Dermis blood vessel endothelial cell (primary cell): ENCODE data around the gene CIART. TPM values are rescaled to one million over a fixed set of nuclear protein-coding genes. Genes with fewer than 3 reads are reported as not detected.
"Not testable (repeated sequence)": the region's sequence is repeated elsewhere in the genome, so short reads cannot be mapped to it uniquely, and the experiment has no call there.

ENCODE experiments used
- DNase-seq: peaks from one replicate; pipeline ENCODE4 v3.0.0; 2010
- total RNA-seq: library from RNA; depleted of rRNA; stranded (reverse); fragments of >200 nt; gene quantifications from 2 replicates; pipeline ENCODE4 v1.2.3, GENCODE V29; 2014

CIART gene
- total RNA-seq, 1 donor from 2014 or later = 1.0 TPM

DNA sequence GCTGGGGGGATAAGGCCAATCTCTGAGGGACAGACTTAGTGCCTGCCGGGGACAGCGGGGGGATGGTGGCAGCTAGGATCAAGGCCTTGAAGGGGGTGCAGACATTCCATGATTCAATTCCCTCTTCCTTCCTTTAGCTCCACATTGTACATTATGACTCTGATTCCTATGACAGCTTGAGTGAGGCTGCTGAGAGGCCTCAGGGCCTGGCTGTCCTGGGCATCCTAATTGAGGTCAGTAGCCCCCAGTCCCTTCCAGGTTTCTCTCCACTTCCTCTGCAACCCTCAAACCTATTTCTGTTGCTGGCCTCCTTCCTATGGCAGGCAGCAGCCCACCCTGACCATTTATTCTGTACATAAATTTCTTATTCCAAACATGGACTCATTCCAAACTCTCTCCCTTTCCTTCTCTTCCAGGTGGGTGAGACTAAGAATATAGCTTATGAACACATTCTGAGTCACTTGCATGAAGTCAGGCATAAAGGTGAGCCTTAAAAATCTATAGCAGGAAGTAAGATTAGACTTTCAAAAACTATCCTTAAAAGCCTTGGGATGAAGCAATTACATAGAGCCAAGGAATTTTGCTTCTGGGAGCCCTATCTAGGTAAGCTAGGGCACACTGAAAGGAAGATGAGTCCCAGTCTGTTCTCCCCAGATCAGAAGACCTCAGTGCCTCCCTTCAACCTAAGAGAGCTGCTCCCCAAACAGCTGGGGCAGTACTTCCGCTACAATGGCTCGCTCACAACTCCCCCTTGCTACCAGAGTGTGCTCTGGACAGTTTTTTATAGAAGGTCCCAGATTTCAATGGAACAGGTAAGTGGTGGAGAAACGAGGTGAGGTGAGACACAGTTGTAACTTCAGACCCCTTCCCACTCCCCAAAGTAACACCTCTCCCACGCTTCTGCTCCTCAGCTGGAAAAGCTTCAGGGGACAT, 19.7 kb upstream of the CIART start:
- peak; percentile 15 for DNase-seq

DNA sequence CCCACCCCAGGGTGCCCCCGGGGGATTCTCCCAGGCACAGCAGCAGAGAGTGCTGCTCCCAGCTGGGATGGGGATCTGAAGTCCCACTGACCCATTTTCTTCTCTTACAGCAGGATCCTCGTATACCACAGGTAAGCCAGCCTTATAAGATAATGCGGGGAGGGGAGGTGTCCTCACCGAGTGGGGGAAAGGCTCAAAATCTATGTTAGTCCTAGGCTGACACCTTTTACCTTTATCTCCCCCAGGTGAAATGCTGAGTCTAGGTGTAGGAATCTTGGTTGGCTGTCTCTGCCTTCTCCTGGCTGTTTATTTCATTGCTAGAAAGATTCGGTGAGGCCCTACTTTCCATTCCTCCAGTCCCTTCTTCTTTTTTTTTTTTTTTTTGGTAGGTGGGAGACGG, 18.8 kb upstream of the CIART start:
- DNase-seq = no peak

GRCh38 chr1:150267896-150268295, 14.5 kb upstream of the CIART start:
- peak; percentile 13 for DNase-seq

DNA sequence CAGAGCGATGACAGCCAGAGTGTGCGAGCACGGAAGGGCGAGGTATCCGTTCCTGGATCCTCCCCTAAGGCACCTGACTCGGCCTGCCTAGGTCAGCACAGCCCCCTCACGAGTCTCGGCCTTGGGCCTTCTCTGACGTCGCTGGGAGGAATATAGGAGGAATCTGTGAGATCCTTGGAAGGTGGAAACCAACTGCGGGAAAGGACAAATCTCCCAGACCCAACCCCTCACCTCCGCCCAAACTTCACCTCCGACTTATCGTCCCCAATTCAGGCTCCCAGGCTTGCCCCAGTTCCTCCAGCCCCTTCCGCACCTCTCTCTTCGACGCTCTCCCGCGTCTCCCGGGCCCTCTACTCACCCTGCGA, 14.0 kb upstream of the CIART start:
- peak; percentile 59 for DNase-seq

DNA sequence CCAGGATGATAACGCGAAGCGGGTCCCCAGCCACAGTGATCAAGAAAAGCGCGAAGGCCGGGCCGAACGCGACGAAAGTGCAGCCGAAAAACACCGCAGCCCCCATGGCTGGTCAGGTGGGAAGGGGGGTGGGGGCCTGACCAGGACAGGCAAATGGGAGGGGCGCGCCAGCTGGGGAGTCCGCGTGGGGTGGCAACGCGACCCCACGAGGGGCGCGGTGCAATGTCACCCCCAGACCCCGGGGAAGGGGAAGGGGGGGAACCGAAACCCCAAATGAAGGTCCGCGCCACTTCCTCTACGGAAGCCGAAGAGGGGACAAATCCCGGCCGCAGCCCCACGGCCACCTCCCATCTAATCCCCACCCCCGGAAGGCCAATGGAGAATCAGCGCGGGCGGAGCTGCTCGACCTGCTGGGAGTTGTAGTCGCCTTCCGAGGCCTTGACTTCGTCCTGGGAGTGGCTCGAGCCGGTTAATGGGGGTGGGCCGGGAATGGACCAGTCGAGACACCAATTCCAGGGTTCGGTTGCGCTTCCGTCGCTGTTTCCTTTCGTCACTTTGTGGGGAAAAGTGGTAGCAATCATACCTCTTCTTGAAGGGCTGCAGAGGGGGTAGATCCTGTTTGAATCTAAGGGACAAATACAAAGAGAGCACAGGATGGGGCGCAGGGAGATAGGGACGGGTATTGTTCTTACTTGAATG, 13.5 kb upstream of the CIART start, which contains the start of gene APH1A:
Gene APH1A (minus strand): TSS at position 312 of the 699 bp plus-strand sequence. CDS start 206 bp downstream, at position 106.
- DNase-seq = peak; percentile 98

DNA sequence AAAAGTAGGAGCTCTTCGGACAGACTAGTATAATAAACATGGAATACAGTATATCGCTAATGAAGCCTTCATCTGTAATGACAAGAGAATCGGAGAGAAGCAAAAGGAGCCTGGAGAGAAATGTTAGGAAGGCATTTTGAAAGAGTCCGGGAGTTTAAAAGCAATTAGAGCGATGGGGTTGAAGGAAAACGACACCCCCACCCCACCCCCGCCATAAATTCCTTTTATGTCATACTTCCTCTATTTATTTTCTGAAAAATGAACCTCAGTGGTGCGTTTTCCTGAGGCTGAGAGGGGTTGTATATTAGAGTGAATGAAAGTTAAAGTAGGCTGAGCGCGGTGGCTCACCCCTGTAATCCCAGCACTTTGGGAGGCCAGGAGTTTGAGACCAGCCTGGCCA, 12.9 kb upstream of the CIART start:
- no peak for DNase-seq

DNA sequence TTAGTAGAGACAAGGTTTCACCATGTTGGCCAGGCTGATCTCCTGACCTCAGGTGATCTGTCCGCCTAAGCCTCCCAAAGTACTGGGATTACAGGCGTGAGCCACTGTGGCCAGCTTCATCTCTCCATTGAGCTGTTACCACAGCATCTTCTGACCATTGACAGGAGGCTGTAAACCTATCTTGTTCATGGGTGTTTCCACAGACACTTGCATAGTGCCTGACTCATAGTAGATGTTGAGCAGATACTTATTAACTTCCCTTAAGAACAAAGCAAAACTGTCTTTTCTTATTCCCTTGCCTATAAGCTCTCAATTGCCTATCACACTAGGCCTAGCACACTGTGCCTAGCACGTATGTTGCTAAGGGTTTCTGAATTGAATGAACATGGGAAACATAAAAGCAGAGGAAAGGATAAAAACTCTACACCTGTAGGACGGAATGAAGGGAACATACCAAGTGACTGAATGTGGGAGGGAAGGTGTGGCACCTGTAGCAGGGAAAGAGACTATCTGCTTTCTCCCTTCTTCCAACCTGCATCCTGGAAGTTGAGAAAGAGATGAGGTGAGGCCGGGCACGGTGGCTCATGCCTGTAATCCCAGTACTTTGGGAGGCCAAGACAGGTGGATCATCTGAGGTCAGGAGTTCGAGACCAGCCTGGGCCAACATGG, 10.9 kb upstream of the CIART start:
- no peak for DNase-seq

- DNase-seq = peak; percentile 54
Measured at GRCh38 chr1:150273311-150273710, 9.0 kb upstream of the CIART start.

DNA sequence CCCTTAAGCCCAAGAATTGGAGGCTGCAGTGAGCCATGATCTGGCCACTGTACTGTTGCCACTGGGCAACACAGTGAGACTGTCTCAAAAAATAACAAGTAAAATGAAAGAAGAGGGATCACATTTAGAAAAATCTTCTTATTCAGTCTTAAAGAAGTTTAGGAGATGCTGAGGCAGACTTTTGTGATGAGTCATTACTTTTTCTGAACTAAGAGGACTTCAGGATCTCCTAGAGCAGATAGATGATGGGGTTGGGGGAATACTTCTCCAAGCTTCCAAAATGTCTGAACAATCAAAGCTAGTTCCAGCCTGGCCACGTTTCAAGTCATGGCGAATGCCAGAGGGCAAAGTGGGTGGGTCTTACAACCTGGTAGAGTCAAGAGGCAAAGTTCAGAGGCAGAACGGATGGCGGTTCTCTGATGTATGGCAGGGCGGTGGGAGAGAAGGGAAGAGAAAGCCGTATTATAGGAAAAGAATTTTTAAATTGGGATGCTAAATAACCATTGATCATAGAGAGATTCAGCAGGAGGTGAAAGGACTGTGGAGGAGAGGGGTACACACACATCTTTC, 2.1 kb upstream of the CIART start:
- no peak for DNase-seq

GRCh38 chr1:150281221-150281757, 1.1 kb upstream of the CIART start:
- peak; percentile 86 for DNase-seq

DNA sequence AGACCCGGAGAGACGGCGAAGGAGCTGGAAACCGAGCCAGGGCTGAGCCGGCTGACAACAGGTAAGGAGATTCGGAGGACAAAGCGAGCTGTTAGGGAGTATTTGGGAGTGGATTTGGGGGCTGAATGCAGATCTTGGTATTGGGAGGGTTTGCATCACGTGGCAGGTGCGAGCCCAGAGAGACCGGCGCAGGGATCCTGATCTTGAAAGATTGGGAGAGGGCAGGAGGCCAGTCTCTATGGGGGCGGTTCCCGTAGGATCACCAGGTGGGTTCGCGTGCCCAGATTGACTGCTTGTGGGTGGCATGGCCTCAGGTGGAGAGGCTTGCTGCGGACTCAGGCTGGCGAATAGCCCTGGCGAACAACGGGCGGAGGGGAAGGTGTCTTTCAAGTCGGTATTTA, 204 bp downstream of the CIART start:
- DNase-seq = no peak

DNA sequence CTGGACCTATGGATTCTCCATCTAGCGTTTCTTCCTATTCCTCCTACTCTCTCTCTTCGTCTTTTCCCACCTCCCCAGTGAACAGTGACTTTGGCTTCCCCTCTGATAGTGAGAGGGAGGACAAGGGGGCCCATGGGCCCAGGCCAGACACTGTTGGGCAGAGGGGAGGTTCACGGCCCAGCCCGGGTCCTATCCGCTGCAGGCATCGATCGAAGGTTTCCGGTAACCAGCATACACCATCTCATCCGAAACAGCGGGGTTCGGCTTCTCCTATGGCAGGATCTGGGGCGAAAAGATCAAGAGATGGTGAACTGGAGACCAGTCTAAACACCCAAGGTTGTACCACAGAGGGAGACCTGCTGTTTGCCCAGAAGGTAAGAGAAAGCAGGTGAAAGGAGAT, 906 bp downstream of the CIART start:
- DNase-seq = no peak

GRCh38 chr1:150288382-150288781, 6.0 kb downstream of the CIART start:
- DNase-seq = no peak

GRCh38 chr1:150288822-150289221, 6.5 kb downstream of the CIART start:
- DNase-seq = no peak

DNA sequence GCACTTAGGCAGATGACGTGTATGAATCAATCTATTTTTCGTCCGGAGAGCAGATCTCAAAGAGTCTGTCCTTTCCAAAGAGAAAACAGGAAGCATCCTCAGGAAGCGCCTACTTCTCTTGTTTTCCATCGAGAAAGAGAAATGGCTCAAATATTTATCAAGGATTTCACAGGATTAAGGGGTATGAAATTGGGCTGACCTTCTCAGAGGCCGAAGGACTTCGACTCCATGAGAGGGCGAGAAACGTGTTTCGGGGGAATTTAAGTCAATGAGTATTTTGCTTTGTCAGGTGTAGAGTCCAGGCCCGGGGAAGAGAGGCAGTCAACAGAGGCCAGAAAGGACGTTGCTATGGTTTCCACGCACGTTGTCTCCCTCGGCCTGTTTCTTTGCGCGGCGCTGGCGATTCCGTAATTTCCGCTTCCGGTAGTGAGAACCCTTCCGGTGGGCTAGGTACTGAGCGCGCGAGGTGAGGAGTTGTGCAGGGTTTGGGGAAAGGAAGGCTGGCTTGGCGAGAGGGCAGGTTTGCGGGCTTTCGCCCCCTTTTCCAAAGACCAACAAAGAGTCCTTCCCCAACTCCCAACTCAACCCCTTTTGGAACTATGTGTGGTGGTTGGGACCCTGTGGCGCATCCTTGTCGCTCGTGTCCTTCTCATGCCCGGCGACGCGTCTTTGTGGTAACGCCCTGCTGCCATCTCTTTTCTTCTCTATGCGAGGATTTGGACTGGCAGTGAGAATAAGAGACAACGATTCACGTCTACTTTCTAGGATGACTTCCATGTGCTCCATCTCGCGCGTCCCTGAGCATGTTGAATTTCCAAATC, 11.3 kb downstream of the CIART start, which contains the start of gene MRPS21:
Gene MRPS21 (plus strand): TSS at position 429 of the 821 bp plus-strand sequence. CDS start 506 bp downstream, outside the sequence.
- peak; percentile 97 for DNase-seq

GRCh38 chr1:150295476-150295875, 13.1 kb downstream of the CIART start:
- DNase-seq = no peak

- DNase-seq = no peak
Measured at GRCh38 chr1:150299716-150300115, 17.4 kb downstream of the CIART start.

DNA sequence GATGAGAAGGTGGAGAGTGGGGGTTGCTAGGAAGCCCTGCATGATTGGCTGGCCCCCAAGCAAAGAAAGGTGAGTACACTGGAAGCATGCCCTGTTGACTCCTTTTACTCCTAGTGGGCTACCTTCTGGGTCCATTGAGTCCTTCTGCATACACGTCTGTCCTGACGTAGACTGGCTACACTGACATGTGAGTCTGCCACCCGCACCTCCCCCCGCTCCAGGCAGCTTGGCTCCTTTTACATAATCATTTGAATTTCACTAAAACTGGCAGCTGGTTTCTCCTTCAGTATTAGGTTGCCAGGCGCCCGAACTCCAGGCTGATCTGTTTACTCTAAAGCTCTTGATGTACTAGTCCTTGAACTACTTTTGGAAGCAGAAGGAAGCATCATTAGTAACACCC, 20.0 kb downstream of the CIART start:
- no peak for DNase-seq

GRCh38 chr1:150302902-150303301, 20.5 kb downstream of the CIART start:
- no peak for DNase-seq

DNA sequence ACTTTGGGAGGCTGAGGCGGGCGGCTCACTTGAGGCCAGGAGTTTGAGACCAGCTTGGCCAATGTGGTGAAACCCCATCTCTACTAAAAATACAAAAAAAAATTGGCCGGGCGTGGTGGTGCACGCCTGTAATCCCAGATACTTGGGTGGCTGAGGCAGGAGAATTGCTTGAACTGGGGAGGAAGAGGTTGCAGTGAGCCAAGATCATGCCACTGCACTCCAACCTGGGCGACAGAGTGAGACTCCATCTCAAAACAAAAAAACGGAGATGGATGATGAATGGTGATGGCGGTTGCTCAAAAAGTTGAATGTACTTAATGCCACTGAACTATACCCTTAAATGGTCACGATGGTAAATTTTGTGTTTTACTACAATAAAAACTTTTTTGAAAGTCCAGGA, 26.2 kb downstream of the CIART start:
- not testable (repeated sequence) for DNase-seq

DNA sequence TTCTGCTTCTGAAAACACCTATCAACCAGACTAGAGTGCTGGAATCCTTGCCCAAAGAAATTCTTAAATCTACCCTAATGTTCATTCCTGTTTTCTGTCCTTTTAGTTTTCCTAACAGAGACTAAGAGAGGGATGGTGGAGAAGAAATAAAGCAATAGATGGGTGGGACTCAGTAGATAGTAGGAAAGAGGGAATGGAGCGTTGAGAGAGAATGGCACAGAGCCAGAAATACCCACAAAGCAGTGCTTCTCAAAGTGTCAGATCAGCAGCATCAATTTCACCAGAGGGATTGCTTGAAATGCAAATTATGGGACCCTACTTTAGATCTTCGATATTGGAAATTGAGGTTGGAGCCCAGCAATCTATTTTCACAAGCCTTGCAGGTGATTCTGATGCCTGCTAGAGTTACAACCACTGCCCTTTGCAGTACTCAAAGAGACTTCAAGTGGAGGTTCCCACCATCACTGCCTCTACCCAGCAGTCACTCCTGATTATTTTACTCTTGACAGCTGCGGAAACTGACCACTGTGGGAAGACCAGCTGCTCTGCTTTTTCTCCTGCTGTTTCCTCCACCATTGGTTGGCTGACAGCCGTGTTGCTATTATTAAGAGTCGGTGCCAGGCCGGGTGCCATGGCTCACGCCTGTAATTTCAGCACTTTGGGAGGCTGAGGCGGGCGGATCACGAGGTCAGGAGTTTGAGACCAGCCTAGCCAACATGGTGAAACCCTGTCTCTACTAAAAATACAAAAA, 27.6 kb downstream of the CIART start:
- peak; percentile 42 for DNase-seq
